Fibroblast of skin of left biceps (primary cell): ENCODE results near the gene HRC.
"Not testable (repeated sequence)": the region's sequence is repeated elsewhere in the genome, so short reads cannot be mapped to it uniquely, and the experiment has no call there.

Source experiments
- DNase-seq, 2 experiments: peaks; one replicate each; pipeline ENCODE4 v3.0.0-alpha.2; 2013; ENCODE audit warnings: low read depth in 2 of 2

HRC gene

DNA sequence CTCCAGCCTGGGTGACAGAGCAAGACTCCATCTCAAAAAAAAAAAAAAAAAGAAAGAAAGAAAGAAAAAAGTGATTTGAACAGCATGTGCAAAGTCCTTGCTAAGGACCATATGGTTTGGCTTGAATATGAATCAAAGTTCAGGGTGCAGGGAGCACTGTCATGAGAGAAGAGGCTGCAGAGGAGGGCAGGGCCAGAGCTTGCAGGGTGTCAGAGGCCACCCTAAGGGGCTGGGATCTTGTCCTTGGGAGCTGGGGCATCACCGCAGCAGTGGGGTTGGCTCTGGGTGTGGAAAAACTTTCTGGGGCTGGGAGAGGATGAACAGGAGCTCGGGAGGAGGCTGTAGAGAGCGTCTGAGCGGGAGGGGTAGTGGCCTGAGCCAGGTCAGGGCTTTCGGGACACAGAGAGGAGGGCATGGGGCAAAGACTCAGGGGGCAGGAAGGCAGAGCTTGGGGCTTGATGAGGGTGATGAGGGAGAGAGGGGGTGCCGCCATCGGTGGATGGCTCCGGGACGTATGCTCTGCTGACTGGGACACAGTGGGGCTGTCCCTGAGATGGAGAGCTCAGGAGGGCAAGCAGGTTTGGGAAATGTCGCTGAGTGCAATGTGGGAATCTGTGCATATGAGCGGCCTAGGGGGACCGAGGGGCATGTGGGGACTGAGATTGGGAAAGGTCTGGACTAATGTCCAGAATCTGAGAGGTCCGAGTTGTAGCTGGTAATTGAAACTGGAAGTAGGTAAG, 5.4 kb upstream of the HRC start:
- DNase-seq = no peak

DNA sequence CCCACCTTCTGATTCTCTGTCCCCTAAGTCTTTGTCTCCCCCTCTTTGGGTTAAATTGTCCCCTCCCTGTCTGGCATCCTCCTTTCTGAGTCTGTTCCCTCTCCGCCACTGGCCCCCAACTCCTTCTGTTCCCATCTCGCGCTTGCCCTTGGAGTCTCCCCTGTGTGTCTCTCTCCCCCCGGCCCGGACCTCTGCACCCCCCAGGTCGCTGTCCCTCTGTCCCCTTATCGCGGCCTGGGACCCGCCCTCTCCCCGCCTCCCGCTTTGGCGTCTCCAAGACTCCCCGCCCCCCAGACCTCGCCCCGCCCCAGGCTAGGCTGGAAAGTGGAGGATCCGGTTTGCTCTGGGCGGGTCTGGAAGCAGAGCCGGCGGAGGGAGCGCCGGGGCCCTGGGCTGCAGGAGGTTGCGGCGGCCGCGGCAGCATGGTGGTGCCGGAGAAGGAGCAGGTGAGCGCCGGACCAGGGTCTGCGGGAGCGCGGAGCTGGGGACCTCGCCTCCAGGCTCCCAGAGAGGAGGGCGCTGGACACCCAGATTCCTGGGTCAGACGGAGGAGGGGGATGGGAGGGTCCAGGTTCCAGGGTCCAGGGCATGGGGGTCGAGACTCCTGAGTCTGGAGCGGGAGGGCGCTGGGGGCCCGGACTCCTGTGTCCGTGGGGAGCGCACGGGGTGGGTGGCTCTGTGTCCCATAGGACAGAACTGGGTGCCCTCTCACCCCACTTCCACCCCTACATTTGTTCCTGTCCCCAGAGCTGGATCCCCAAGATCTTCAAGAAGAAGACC, 2.4 kb upstream of the HRC start, which contains the start of gene TRPM4:
TSS of gene TRPM4 (plus strand) at position 348 of the 780 bp plus-strand sequence. CDS start at position 423, 75 bp downstream.
- peak in 1 of 2 experiments; percentile 48 for DNase-seq

DNA sequence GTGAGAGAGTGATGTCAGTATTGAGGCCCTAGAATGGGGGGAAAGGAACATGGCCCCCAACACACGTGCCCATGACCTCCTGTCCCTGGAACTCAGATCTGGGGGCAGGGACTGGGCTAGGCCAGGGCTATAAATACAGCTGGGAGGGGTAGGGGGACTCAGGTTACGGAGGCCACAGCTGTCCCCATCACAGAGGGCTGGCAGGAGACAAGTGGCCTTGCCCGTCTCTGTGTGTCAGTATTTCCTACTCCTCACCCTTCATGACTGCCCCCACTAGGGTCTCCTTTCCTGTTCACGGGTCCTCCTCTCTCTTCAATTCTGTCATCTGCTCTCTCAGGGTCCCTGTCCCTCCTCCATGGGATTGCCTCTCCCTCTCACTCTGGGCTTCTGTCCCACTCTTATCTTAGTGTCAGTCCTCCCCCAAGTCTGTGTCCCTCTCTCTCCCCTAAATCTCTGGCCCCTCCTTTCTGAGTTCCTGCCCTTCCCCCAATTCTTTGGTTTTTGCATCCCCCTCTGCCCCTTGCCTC, 687 bp upstream of the HRC start:
- no peak for DNase-seq

DNA sequence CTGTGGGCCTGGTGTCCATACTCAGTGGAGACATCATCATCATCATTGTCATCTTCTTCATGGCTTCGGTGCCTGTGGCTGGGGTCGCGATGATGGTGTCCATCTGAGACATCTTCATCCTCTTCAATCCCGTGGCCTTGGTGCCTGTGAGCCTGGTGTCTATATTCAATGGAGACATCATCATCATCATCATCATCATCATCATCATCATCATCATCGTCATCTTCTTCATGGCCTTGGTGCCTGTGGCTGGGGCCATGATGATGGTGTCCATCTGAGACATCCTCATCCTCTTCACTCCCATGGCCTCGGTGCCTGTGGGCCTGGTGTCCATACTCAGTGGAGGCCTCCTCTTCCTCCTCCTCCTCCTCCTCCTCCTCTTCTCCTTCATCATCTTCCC, 917 bp downstream of the HRC start:
- DNase-seq = no peak

DNA sequence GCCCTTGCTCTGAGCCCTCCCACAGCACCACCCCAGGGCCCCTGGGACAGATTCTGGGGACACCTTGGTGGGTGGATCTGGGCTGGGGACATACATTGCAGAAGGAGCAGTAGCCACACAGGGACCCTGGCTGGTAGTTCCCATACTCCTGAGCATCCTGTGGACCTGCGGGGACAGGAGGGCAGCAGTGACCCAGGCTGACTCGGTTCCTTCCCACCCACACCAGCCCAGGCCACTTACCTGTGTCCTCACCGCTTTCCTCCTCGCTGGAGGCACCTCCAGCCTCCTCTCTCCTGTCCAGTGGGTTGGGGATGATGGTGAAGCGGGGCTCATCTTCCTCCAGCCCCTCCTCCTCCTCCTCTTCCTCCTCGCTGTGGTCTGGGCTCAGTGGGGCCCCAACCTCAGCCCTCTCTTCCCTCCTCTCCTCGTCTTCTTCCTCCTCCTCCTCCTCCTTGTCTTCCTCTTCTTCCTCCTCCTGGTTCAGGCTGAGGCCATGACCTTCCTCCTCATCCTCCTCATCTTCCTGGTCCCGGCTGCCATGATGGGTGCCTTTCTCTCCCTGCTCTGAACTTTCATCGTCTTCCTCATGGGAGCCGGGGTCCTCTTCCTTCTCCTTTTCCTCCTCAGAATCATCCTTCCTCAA, 1.9 kb downstream of the HRC start:
- no peak for DNase-seq

DNA sequence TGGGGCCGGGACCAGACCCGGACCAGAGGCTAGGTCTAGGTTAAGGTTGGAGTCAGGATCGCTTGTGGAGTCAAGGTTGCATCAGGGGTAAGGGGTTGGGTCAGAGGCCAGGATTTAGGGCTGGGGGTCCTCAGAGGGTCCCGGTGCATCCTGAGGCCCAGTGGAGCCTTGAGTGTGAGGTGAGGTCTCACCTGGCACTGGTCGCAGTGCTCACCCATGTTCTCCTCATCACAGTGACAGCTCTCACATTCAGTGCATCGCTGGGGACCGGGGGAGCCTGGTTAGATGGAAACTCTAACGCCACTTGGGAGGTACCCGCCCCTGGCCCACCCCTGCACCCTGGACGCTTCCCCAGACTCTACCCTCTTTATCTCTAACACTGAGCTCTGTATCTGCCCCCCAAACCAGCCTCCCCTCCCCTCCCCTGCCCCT, 3.1 kb downstream of the HRC start:
- no peak for DNase-seq

DNA sequence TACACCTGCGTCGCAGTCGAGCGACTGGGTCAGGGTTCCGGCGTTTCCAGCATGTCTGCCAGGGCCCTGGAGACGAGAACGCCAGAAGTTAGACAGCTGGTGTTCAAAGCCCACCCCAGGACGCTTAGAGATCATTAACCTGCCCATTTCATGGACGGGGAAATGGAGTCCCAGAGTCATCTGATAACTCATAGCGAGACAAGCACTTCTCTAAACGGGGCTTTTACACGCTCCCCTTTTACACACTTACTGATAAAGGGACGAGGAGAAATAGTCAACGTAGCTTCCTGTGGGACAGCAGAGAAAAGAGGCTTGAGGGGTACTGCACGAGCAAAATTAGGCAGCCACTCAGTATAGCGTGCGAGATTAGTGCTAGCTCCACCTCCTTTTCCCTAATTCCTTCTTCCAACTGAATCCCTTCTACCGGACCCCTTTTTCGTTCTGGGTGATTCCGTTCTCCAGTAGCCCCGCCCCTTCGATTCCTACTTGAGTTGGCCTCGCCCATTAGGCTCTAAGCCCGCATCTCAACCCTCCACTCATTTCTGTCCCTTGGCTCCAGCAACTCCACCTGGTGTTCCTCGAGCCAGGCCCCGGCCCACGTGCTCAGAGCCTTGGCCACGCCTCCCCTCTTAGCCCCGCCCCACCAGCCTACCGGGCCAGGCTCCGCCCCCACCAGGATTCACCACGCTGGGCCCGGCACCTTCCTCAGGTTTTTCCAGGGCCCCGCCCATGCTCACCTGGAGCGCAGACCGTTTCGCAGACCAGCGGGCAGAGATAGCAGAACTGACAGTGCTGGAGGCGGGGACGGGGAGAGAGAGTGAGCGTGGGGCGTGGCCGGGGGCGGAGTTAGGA, 3.7 kb downstream of the HRC start:
- no peak for DNase-seq

DNA sequence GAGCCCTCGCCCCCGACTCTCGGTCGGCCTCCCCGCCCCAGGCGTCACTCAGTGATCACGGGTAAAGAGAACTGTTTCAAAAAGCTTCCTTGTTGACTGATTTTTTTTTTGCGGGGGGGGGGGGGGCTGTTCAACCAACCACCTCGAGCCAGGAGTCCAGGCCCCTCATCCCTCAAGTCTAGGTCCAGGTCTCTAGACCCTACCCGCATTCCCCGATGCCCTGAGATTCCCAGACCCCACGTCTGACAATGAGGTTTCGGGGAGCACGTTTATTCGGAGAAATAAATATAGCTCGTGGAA, 4.3 kb downstream of the HRC start:
- DNase-seq = no peak

DNA sequence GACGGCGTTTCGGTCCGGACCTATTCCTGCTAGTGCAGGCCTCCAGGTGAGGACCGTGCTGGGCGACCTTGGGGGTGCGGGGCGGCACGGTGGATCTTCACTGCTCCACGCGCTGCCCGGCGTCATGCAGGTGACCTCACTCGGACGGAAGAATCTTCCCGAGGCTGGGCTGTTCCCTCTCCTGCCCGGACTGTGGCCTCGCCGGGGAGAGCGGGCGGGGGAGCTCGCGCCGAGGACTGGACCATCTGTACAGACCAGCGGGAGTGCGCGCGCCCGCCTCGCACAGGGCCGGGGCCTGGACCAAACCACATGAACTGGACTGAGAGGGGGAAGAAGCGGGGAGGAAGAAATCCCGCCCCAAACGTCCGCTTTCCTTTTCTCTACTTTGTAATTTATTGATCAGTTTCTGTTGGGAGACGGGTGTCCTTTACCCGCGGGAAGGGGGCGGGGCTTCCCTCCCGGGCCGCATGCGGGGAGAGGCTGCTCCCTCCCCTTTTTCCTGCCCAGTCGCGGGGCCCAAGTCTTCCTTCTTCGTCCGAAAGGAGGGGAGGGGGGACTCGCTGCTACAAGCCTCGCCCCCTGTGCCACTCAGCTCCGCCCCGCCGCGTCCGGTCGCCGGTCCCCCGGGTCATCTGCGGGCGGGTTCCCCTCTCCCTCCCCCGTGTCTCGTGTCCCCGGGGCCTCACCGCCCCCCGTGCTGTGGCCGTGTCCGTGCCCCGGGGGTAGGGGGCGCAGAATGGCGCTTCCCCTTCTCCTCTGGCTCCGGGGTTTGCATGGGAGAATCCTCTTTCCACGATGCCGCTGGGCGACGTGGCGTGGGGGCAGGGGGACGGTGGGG, 4.9 kb downstream of the HRC start:
- peak; percentile 54 to 57 for DNase-seq

DNA sequence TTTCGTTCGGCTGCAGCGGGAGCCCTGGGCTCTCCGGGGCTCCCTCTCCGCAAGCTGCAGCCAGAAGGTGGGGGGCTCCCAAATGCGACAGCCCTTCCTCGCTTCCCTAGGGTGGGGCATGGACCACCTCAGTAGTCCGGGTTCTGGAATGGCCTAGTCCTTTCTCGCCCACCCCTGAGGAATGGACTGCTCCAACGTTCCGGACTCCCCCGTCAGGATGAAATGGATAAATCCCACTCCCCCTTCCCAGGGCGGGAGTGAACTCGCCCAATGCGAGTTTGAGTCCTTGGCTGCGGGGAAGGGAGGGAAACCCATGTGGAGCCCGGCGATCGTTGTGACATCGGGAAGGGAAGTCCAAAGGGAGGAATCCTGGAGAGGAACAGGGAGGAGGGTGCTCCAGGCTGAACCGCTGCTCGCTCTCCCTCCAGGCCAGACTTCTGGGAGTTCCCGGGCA, 5.5 kb downstream of the HRC start:
- peak; percentile 78 to 79 for DNase-seq

DNA sequence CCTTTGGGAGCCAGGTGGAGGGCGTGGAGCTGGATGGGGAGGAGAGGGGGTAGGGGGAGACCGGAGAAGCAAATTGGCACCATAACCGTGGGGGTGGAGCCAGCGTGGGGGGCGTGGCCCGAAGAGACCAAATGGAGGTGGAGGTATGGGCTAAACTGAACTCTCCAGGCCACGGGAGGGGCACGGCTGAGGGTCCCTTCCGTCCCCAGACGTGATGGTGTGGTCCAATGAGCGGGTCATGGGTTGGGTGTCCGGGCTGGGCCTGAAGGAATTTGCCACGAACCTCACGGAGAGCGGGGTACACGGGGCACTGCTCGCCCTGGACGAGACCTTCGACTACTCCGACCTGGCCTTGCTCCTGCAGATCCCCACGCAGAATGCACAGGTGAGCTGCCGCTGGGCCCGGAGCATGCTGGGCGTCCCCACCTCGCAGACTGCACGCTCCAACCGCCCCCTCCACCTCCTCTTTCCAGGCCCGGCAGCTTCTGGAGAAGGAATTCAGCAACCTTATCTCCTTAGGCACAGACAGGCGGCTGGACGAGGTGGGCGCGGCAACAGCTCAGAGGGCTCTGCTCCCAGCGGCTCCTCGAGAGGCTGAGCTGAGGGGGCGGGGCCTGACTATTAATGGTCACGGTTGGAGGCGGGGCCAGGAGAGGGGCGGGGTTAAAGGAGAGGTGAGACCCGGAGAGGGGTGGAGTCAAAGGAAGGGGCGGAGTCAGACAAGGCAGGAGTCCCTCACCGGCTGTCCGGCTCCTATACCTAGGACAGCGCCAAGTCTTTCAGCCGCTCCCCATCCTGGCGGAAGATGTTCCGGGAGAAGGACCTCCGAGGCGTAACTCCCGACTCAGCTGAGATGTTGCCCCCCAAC, 6.2 kb downstream of the HRC start:
- DNase-seq = peak; percentile 78 to 84

DNA sequence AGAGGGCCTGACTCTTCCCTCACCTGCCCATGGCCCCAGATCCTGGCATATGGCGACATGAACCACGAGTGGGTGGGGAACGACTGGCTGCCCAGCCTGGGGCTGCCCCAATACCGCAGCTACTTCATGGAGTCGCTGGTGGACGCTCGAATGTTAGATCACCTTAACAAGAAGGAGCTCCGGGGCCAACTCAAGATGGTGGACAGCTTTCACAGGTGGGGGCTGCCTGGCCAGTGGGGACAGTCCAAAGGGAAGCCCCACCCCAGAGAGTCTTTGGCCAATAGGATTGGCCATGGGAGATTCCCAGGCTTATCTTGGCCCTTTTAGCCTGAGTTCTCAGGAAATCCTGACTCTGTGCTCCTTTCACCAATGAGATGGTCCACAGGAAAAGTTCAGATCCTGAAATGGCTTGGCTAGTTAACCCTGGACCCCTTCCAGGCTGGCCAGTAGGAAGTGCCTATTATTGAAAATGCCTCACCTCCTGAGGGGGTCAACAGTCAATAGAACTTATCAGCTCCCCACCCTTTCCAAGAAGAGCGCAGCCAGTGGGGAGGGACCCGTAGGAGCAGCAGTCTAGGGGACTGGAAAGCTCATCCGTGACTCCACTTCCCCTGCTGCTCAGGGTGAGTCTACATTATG, 7.0 kb downstream of the HRC start:
- no peak for DNase-seq

DNA sequence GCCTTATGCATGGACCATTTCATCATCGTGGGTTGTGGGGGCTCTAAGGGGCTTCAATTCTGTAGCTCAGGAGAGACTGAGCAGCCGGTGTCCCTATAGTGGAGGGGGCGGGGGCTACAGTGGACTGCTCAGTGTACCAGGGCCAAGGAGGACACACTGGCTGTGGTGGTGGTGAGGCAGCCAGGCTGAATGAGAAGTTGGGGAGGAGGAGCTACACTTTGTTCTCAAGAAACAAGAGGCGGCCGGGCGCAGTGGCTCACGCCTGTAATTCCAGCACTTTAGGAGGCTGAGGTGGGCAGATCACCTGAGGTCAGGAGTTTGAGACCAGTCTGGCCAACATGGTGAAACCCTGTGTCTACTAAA, 8.8 kb downstream of the HRC start:
- not testable (repeated sequence) for DNase-seq

DNA sequence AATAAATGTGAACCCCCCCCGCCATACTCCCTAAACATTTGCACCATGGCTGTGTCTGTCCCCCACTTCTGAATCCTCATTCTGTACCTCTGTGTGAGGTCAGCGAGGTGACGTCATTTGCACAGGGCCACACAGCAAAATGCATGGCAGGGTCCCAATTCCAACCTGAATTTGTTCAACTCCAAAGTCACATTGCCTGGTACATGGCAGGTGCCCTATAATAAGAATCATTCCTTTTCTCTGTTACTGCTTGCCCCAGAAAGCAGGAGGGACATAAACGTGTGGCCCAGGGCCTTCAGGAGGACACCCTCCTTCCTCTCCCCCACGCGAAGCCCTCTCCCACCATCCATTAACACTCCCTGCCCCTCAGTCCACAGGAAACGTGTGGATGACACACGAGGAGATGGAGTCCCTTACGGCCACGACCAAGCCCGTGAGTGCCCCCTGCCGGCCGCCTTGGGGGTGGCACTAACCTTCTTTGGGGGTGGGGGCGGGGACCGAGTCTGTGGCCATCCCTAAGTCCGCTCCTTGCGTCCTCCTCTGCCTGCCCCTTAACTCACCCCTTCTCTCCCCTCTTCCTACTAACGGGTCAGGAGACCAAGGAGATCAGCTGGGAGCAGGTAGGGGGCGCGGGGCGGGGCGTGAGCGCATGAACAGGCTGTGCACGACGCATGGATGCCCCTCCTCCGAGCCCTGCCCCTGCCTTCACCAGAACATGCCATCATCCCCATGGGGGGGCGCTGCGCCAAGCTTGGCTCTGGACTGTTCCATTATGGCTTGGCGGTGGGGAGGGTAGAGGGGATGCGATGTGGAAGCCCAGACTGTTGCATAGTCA, 9.4 kb downstream of the HRC start:
- no peak for DNase-seq

DNA sequence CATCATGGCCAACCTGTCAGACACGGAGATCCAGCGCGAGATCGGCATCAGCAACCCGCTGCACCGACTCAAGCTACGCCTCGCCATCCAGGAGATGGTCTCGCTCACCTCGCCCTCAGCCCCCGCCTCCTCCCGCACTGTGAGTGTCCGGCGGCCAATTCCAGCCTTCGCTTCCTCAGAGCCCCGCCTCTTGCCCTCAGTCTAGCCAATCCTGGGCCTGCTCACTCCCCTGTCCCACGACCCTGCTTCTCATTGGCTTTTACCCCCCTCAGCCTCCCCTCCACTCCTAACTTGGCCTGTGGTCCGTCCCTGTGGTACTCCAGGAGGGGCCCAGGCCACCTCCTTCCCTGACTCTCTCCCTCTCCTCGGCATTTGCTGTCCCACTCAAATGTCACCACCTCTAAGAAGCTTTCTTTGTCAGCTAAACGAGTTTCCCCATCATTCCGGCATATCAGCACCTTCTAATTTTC, 12.3 kb downstream of the HRC start:
- peak in 1 of 2 experiments; percentile 67 for DNase-seq

DNA sequence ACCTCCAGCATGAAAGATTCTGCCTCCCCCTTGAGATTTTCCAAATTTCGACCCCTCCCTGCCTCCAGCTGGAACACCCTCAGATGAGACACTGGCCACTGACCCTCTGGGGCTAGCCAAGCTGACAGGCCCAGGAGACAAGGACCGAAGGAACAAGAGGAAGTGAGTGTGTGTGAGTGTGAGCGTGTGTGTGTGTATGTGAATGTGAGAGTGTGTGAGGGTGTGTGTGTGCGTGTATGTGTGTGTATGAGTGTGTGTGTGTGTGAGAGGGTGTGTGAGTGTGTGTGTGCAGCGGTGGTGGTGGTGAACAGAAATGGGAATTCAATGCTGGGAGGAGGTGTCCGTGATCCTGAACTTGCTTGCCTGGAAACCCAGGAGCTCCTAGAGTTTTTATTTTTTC, 13.8 kb downstream of the HRC start:
- no peak for DNase-seq

DNA sequence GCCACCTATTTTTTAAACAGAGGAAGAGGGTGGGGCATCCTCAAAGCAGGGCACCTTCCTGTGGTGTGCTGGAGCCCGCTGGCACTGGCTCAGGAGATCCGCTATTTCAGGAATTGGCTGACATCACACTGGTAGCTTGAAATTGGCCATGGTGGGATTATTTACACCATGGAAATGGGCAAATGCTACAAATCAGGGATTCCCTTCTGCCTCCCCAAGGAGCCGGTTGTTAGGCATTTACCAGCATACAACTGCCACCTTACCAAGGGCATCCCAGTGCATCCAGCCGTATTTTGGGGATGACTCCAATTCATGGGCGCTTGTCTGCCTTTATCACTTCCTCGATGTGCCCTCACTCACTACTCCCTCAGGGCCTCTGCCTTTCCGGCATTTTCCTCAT, 14.2 kb downstream of the HRC start:
- no peak for DNase-seq

DNA sequence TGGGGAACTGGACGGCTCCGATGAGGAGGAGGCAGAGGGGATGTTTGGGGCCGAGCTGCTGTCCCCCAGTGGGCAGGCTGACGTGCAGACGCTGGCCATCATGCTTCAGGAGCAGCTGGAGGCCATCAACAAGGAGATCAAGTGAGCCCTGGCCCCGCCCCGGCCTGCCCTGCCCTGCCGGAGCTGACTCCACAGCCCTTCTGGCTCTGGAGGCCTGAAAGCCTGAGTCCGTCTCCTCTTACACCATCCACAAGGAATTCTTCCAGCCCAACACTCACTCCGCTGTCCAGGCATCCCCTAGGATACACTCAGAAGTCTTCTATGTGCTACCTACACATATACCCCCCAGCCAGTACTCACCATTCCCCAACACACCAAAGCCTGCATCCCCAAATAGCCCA, 18.4 kb downstream of the HRC start:
- no peak for DNase-seq
